Vagina (tissue), 2 donors: Measurements from ENCODE around the gene PRDM15.

Source experiments
- POLR2A ChIP-seq, 2 donors: fragments of 450-650 bp; IDR thresholded peaks; one replicate each; pipeline ENCODE4 v1.6.1; 2017; ENCODE audit warnings: antibody characterized with exemption in 2 of 2, mild to moderate bottlenecking in 2 of 2, moderate library complexity in 2 of 2
- POLR2AphosphoS5 ChIP-seq, 2 donors: sonication (generic); formaldehyde crosslinking; IDR thresholded peaks; one replicate each; pipeline ENCODE4 v1.9.0; 2017; ENCODE audit warnings: antibody characterized with exemption in 2 of 2, mild to moderate bottlenecking in 2 of 2, low read depth in 1 of 2; ENCODE audit not compliant: insufficient read depth in 1 of 2
- TF ChIP-seq, protein P1 (sequence below), 3 experiments: fragments of 450-650 bp in 2 of 3; fragments of 200-600 bp in 1 of 3; sonication (generic) in 1 of 3; IDR thresholded peaks; one replicate each; pipeline ENCODE4 v1.5.1; 2017 to 2019; ENCODE audit warnings: antibody characterized with exemption in 3 of 3, mild to moderate bottlenecking in 2 of 3, moderate library complexity in 2 of 3

DNA sequence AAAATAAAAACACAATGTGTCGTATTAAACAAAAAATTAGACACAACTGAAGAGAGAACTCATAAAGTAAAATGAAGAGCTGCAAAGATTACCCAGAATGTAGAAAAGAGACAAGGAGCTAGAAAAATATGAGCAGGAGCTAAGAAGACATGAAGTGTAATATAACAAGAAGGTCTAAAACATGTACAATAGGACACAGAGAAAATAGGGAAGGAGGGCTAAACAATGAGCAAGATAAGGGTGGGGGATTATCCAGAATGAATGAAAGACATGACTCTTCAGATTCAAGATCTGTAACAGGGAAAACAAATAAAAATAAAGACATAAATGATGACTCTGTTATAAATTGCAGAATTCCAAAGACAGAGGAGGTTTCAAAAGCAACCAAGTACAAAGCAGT, 38.3 kb downstream of the PRDM15 start:
- TF ChIP-seq, protein P1, sequence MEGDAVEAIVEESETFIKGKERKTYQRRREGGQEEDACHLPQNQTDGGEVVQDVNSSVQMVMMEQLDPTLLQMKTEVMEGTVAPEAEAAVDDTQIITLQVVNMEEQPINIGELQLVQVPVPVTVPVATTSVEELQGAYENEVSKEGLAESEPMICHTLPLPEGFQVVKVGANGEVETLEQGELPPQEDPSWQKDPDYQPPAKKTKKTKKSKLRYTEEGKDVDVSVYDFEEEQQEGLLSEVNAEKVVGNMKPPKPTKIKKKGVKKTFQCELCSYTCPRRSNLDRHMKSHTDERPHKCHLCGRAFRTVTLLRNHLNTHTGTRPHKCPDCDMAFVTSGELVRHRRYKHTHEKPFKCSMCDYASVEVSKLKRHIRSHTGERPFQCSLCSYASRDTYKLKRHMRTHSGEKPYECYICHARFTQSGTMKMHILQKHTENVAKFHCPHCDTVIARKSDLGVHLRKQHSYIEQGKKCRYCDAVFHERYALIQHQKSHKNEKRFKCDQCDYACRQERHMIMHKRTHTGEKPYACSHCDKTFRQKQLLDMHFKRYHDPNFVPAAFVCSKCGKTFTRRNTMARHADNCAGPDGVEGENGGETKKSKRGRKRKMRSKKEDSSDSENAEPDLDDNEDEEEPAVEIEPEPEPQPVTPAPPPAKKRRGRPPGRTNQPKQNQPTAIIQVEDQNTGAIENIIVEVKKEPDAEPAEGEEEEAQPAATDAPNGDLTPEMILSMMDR (IDR thresholded peaks at IDR 0.05), result no peak
- TF ChIP-seq POLR2AphosphoS5 (IDR thresholded peaks at IDR 0.05; ENCODE audit: insufficient read depth in 1 of 2, low read depth in 1 of 2) (no peak), POLR2A (IDR thresholded peaks at IDR 0.05) (no peak)
